ENCODE results near the gene ACP7. TPM values are rescaled to one million over a fixed set of nuclear protein-coding genes. Genes with fewer than 3 reads are reported as not detected.
"Not testable (repeated sequence)": the region's sequence is repeated elsewhere in the genome, so short reads cannot be mapped to it uniquely, and the experiment has no call there.

The ACP7 gene
- polyA plus RNA-seq, 1 donor: 0.15 TPM

DNA sequence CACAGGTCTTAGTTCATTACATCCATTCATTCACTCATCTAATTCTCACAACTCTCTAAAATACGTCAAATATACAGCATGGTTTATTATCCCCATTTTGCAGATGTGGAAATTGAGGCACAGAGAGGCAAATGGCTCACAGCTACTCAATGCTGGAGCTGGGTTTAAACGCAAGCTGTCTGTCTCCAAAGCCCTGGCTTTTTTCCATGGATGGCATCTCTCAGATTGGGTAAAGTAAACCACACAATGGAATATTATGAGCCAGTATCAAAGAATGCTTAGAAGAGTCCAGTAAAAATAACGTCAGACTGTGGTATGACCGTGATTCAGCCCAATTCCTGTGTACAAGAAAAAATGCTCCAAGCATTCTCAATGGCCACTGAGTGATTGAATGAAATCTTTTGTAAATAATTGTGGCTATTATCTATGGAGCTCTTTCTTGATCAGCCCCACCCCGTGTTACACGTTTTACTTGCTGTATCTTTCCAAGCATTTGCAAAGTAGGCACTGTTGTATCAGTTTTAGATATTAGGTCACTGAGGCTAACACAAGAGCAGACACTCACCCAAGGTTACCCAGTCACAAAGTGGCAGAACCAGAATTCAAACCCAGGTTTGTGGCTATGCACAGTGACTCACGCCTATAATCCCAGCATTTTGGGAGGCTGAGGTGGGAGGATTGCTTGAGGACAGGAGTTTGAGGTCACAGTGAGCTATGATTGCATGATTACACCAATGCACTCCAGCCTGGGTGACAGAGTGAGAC lies 5.5 kb upstream of the ACP7 start:
- DNase-seq (ENCODE audit: low read depth): no peak

DNA sequence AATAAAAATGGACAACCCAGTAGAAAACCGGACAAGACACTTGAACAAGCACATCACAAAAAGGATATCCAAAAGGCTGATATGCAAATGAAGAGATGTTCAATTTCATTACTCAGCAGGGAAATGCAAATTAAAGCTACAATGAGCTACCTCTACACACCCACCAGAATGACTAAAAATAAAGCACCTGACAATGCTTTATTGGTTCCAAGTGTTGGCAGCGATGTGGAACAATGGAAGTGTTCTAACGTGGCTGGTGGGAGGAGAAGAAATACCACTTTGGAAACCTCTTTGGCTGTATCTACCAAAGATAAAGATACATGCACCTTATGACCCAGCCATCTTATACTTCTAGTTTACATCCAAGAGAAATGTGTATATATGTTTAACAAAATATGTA lies 3.7 kb upstream of the ACP7 start:
- no peak for DNase-seq (ENCODE audit: low read depth)

- DNase-seq (ENCODE audit: low read depth): no peak
These were observed 2.0 kb upstream of the ACP7 start for GRCh38 chr19:39082167-39082566.

DNA sequence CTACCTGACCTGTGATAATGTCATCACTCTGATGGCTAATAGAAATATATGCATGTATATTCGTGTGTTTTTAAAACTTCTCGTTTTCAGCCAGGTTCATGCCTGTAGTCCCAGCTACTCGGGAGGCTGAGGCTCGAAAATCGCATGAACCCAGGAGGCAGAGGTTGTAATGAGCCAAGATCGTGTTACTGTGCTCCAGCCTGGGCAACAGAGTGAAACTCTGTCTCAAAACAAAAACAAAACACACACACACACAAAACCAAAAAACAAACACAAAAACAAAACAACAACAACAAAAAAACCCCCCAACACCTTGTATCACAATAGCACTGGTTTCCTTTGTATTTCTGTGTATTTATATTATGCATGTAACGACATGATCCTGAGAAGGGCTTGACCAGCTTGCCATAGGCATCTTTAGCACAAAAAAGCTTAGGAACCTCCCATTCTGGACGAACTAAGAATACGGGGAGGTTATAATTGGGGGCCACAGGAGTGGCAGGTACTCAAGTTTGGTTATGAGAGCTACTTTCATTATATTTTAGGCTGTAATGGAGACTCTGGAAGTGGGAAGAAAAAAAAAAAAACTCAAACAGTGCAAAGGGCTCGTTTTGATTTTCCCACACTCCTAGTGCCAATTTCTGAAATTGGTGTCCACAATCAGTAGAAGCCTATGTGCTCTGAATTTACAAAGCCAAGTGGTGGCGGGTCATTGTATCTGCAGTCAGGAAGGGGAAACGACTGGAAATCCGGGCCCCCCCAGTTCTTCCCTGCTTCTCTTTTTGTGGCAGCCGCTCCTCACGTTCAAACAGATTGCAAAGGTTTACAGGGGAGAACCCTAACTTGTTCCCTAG lies 1.2 kb upstream of the ACP7 start:
- no peak for DNase-seq (ENCODE audit: low read depth)

- DNase-seq (ENCODE audit: low read depth): no peak
These were observed 577 bp upstream of the ACP7 start for GRCh38 chr19:39083599-39083982.

- DNase-seq (ENCODE audit: low read depth): no peak
These were observed 538 bp downstream of the ACP7 start for GRCh38 chr19:39084732-39085080.

DNA sequence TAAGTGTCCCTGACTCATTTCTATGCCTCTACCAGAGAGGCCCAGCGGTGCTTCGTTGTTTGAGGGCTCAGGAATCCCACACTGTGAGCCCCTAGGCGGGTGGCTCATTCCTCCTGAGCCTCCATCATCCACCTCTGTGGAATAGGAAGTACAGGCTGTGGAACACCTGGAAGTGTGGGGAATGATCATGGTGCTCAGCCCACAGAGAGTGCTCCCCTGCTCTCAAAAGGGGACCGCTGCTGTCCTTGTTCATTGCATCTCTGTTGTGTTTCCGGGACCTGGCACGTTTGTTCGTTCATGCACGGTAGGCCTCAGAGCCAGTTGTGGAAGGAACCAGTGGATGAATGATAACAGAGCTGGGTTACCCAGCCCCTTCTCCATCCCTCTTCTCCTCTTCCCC lies 1.2 kb downstream of the ACP7 start:
- DNase-seq (ENCODE audit: low read depth): no peak

DNA sequence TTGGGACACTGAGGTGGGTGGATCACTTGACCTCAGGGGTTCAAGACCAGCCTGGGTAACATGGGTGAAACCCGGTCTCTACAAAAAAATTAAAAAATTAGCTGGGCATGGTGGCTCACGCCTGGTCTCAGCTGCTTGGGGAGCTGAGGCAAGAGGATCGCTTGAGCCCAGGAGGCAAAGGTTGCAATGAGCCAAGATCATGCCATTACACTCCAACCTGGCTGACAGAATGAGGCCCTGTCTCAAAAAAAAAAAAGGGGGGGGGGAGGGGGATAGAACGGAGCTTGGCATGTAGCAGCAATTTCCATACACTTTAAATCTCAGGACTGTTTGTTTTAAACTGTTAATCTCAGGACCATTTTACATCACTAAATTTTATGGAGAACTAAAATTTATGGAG lies 2.2 kb downstream of the ACP7 start:
- DNase-seq (ENCODE audit: low read depth): no peak

- no peak for DNase-seq (ENCODE audit: low read depth)
These were observed 3.9 kb downstream of the ACP7 start for GRCh38 chr19:39087907-39088686.

GRCh38 chr19:39090016-39090415 lies 5.8 kb downstream of the ACP7 start:
- DNase-seq (ENCODE audit: low read depth): not testable (repeated sequence)

- no peak for DNase-seq (ENCODE audit: low read depth)
These were observed 6.7 kb downstream of the ACP7 start for GRCh38 chr19:39090881-39091280.

DNA sequence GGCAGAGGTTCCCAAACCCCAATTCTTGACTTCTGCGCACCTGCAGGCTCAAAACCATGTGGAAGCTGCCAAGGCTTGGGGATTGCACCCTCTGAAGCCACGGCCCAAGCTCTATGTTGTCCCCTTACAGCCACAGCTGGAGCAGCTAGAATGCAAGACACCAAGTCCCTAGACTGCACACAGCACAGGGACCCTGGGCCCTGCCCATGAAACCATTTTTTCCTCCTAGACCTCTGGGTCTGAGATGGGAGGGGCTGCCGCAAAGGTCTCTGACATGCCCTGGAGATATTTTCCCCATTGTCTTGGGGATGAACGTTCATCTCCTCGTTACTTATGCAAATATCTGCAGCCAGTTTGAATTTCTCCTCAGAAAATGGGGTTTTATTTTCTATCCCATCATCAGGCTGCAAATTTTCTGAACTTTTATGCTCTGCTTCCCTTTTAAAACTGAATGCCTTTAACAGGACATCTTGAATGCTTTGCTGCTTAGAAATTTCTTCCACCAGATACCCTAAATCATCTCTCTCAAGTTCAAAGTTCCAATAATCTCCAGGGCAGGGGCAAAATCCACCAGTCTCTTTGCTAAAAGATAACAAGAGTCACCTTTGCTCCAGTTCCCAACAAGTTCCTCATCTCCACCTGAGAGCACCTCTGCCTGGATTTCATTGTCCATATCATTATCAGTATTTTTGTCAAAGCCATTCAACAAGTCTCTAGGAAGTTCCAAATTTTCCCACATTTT lies 11.8 kb downstream of the ACP7 start:
- not testable (repeated sequence) for DNase-seq (ENCODE audit: low read depth)

- no peak for DNase-seq (ENCODE audit: low read depth)
These were observed 13.1 kb downstream of the ACP7 start for GRCh38 chr19:39097299-39097698.

DNA sequence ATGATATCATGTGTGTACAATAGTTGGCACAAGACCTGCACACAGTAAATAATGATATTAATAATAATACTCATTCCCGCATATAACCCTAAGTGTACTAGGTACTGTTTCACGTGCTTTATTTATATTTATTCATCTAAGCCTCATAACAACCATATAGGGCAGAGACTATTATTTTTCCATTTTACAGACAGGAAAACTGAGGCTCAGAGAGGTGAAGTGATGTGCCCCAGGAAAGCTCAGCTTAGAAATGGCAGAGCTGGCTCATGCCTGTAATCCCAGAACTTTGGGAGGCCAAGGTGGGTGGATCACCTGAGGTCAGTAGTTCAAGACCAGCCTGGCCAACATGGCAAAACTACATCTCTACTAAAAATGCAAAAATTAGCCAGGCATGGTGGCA lies 13.6 kb downstream of the ACP7 start:
- no peak for DNase-seq (ENCODE audit: low read depth)

DNA sequence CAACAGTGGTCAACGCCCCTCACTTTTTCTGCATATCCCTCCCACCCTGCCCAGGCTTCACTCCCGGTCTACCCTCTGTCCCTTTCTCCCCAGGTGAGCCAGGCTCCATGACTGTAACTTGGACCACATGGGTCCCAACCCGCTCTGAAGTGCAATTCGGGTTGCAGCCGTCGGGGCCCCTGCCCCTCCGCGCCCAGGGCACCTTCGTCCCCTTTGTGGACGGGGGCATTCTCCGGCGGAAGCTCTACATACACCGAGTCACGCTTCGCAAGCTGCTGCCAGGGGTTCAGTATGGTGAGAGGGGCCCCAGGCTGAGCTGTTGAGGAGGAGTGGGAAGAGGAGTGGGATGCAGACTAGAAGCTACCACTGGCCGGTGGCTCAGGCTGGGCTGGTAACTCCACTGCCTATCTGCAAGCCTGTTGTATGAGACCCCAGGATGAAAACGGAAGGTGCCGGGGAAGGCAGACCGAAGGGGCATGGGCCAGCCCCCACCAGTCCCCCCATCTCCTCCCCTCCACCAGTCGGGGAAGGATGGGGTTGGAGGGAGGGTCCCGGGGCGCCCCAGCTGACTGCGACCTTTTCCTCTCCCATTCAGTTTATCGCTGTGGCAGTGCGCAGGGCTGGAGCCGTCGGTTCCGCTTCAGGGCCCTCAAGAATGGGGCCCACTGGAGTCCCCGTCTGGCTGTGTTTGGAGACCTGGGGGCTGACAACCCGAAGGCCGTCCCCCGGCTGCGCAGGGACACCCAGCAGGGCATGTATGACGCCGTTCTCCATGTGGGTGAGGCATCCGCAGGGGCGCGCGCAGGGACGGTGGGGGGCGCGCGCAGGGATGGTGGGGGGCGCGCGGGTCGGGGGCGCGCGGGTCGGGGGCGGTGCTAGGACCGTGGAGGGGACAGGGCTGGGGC lies 14.4 kb downstream of the ACP7 start:
- DNase-seq (ENCODE audit: low read depth): no peak

GRCh38 chr19:39099341-39099740 lies 15.2 kb downstream of the ACP7 start:
- no peak for DNase-seq (ENCODE audit: low read depth)

DNA sequence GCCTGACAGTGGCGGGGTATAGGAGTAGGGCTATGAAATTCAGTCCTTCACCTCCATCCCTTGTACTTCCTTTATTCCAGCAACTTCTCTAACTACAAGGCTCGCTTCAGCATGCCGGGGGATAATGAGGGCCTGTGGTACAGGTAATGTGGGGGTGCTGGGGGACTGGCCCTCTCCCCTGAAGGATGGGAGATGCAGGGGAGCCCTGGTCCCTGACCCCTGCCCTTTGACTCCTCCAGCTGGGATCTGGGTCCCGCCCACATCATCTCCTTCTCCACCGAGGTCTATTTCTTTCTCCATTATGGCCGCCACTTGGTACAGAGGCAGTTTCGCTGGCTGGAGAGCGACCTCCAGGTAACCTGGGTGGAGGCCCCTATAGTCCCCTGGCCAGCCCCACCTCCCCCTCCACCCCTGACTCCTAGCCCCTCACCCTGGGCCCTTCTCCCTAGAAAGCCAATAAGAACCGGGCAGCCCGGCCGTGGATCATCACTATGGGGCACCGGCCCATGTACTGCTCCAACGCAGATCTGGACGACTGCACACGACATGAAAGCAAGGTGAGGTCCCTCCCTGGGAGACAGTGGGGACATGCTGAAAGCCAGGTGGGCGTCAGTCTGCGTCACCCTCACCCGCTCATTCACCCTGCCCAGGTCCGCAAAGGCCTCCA lies 16.5 kb downstream of the ACP7 start:
- DNase-seq (ENCODE audit: low read depth): no peak

GRCh38 chr19:39103151-39103550 lies 19.0 kb downstream of the ACP7 start:
- no peak for DNase-seq (ENCODE audit: low read depth)

DNA sequence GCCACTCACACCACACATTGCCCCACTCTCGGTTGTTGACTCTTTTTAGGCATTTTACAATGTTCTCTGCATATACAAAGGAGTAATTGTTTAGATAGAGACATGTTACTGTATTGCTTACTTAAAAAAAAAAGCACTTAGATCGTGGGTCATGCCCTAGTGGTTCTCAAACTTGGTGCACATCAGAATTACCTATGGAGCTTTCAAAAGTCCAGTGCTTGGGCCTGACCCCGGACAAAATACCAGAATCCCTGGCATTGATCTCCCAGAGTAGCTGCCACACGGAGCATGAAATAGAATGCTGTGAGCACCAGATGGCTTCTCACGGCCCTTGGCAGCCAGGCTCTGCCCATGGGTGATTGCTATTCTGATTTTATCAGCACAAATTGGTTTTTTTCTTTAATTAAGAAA lies 20.0 kb downstream of the ACP7 start:
- no peak for DNase-seq (ENCODE audit: low read depth)

DNA sequence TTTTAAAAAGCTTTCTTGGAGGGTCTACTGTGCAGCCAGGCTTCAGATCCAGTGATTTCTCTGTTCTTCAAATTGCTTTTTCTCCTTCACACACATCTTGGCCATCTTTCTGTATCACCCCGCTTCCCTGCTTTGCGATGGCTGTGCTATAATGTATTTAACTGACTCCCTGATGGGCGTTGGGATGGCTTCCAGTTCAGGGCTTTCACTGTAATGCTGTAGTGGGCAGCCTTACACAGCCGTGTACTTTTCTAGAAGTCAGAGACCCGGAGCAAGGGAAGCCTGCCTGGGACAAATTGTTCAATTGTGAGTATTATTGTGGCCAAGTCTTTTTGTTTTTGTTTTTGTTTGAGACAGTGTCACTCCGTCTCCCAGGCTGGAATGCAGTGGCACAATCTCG lies 22.0 kb downstream of the ACP7 start:
- DNase-seq (ENCODE audit: low read depth): no peak

Data from forelimb muscle (tissue), 1 donor.